PC-9 (cell line): ENCODE measurements around the gene SLC30A7. TPM values are rescaled to one million over a fixed set of nuclear protein-coding genes. Genes with fewer than 3 reads are reported as not detected.
A peak's percentile ranks its signal among the peaks of the same experiment; 100 is the strongest.

Source experiments
- BruUV-seq: library from RNA; stranded (reverse); fragments of 400-500 nt; replicated peaks from 2 replicates; lab custom pipeline; 2021; lab: Mats Ljungman, UMichigan
- CTCF ChIA-PET: fragments of 300-600 bp; sonication (Branson Sonifier 250); formaldehyde crosslinking; loops from one replicate; lab custom pipeline; 2022; ENCODE audit warnings: antibody characterized with exemption; lab: Charles Lee
- POLR2A ChIA-PET: fragments of 300-600 bp; sonication (Branson Sonifier 250); formaldehyde crosslinking; loops from one replicate; lab custom pipeline; 2022; ENCODE audit warnings: antibody characterized with exemption; ENCODE audit not compliant: unreplicated experiment; lab: Charles Lee
- DNase-seq, 2 experiments: peaks; one replicate each; pipeline versions ENCODE4 v3.0.0 to v3.0.0-alpha.2; 2015 to 2022; ENCODE audit warnings: mixed read lengths in 1 of 2
- H2AFZ ChIP-seq: fragments of 200-600 bp; sonication (generic); 2 replicates; pipeline ENCODE4 v1.8.1; 2017; ENCODE audit warnings: antibody characterized with exemption
- H3F3A ChIP-seq: fragments of 200-600 bp; sonication (generic); 2 replicates; pipeline ENCODE4 v1.8.1; 2017; ENCODE audit warnings: antibody characterized with exemption, mild to moderate bottlenecking, low read depth; ENCODE audit not compliant: insufficient read depth
- H3K27ac ChIP-seq: fragments of 200-600 bp; sonication (generic); 2 replicates; pipeline ENCODE4 v1.6.1; 2016; ENCODE audit warnings: mixed run types
- H3K27me3 ChIP-seq: fragments of 200-600 bp; sonication (generic); 2 replicates; pipeline ENCODE4 v1.6.1; 2016; ENCODE audit warnings: low read depth, mixed run types; ENCODE audit not compliant: insufficient read depth
- H3K36me3 ChIP-seq: fragments of 200-600 bp; sonication (generic); 2 replicates; pipeline ENCODE4 v1.6.1; 2016; ENCODE audit warnings: low read depth, mixed run types
- H3K4me1 ChIP-seq: fragments of 200-600 bp; sonication (generic); replicated peaks from 2 replicates; pipeline ENCODE4 v1.6.1; 2016; ENCODE audit warnings: mixed run types; ENCODE audit not compliant: insufficient read depth
- H3K4me2 ChIP-seq: fragments of 200-600 bp; sonication (generic); 2 replicates; pipeline ENCODE4 v1.6.1; 2017; ENCODE audit warnings: mixed run types
- H3K4me3 ChIP-seq: fragments of 200-600 bp; sonication (generic); 2 replicates; pipeline ENCODE4 v1.6.1; 2016; ENCODE audit warnings: mixed run types
- H3K79me2 ChIP-seq: fragments of 200-600 bp; sonication (generic); 2 replicates; pipeline ENCODE4 v1.6.1; 2017; ENCODE audit warnings: low read depth, mixed run types
- H3K9me2 ChIP-seq: fragments of 200-600 bp; sonication (generic); 2 replicates; pipeline ENCODE4 v1.8.1; 2017; ENCODE audit warnings: mild to moderate bottlenecking; ENCODE audit not compliant: insufficient read depth
- H3K9me3 ChIP-seq: fragments of 200-600 bp; sonication (generic); 2 replicates; pipeline ENCODE4 v1.8.1; 2016; ENCODE audit warnings: low read depth; ENCODE audit not compliant: insufficient read depth
- H4K20me1 ChIP-seq: fragments of 200-600 bp; sonication (generic); 2 replicates; pipeline ENCODE4 v1.8.1; 2017; ENCODE audit not compliant: insufficient read depth
- EZH2 ChIP-seq: fragments of 200-600 bp; sonication (generic); IDR thresholded peaks from 2 replicates; pipeline ENCODE4 v1.8.0; 2017; ENCODE audit warnings: antibody characterized with exemption, low read depth
- intact Hi-C: fragments of 100-400 bp; cut with micrococcal nuclease; formaldehyde crosslinking; loops from one replicate; pipeline ENCODE4 v1.10.0; 2022; ENCODE audit not compliant: unreplicated experiment
- total RNA-seq: library from RNA; stranded (reverse); gene quantifications from 2 replicates; pipeline ENCODE4 v1.2.3, GENCODE V29; 2021
- TF ChIP-seq, protein P1 (sequence below): fragments of 200-600 bp; sonication (generic); conservative IDR thresholded peaks from 2 replicates; pipeline ENCODE4 v1.6.1; 2017; ENCODE audit warnings: mixed run types, antibody characterized with exemption, mild to moderate bottlenecking, moderate library complexity

The SLC30A7 gene
- total RNA-seq, 1 experiment from 2014 or later, result 27.4 TPM

DNA sequence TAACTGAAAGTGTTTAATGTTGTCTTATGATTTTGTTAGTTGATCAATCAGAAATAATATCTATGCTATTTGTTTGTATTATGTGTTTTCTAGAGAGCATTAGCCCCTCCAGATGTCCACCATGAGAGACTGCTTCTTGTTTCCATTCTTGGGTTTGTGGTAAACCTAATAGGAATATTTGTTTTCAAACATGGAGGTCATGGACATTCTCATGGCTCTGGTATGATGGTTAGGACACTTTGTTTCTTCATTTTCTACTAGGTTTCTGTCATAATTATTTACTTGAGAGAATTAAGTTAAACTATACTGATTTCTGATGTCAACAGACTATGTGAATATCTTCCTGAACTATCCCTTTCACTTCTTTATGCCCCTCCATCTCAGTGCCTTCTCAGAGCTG is 16.1 kb downstream of the SLC30A7 start:
- peaks cover 13% of the 10 kb centered on the region; the same call in 1 of the 2 replicates for H4K20me1 ChIP-seq
- intact Hi-C loops, result no loop called here
- H3K4me2 ChIP-seq, result no peak overlapping the region
- ChIA-PET CTCF (no interaction called here), POLR2A (no interaction called here)
- H3K27me3 ChIP-seq, result no peaks in the 10 kb centered on the region
- no peak for DNase-seq
- no peak for TF ChIP-seq EZH2
- TF ChIP-seq, protein P1, sequence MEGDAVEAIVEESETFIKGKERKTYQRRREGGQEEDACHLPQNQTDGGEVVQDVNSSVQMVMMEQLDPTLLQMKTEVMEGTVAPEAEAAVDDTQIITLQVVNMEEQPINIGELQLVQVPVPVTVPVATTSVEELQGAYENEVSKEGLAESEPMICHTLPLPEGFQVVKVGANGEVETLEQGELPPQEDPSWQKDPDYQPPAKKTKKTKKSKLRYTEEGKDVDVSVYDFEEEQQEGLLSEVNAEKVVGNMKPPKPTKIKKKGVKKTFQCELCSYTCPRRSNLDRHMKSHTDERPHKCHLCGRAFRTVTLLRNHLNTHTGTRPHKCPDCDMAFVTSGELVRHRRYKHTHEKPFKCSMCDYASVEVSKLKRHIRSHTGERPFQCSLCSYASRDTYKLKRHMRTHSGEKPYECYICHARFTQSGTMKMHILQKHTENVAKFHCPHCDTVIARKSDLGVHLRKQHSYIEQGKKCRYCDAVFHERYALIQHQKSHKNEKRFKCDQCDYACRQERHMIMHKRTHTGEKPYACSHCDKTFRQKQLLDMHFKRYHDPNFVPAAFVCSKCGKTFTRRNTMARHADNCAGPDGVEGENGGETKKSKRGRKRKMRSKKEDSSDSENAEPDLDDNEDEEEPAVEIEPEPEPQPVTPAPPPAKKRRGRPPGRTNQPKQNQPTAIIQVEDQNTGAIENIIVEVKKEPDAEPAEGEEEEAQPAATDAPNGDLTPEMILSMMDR, result no peak
- H3F3A ChIP-seq, result peaks cover 4% of the 10 kb centered on the region
- H2AFZ ChIP-seq, result no peak overlapping the region
- H3K36me3 ChIP-seq, result peaks cover 77% of the 10 kb centered on the region
- H3K27ac ChIP-seq, result no peak overlapping the region
- BruUV-seq, result no TSS peak
- no peak overlapping the region for H3K4me3 ChIP-seq
- H3K4me1 ChIP-seq, result no peaks in the 10 kb centered on the region
- no peaks in the 10 kb centered on the region for H3K9me3 ChIP-seq
- no peaks in the 10 kb centered on the region for H3K9me2 ChIP-seq
- no peaks in the 10 kb centered on the region for H3K79me2 ChIP-seq

GRCh38 chr1:100921110-100921706 is 25.3 kb downstream of the SLC30A7 start:
- Histone ChIP-seq H2AFZ (no peak overlapping the region), H3K9me2 (no peaks in the 10 kb centered on the region), H3K79me2 (no peaks in the 10 kb centered on the region), H3K36me3 (peaks cover 60% of the 10 kb centered on the region), H3K27ac (no peak overlapping the region), H3F3A (peaks cover 39% of the 10 kb centered on the region), H3K4me2 (no peak overlapping the region), H3K4me3 (no peak overlapping the region), H3K4me1 (no peaks in the 10 kb centered on the region), H4K20me1 (peaks cover 25% of the 10 kb centered on the region), H3K27me3 (no peaks in the 10 kb centered on the region), H3K9me3 (no peaks in the 10 kb centered on the region)
- POLR2A ChIA-PET, result no interaction called here
- intact Hi-C loops, result loop anchor here (1.0 kb wide), 2 partner anchors 317 to 367 kb away; no protein-coding TSS in a partner anchor
- BruUV-seq, result no TSS peak
- no peak for DNase-seq
- no peak for TF ChIP-seq EZH2
- TF ChIP-seq, protein P1, result peak; percentile 95
- CTCF ChIA-PET, result interaction anchor here (0.6 kb wide), 1 partner anchor 298 kb away, joined by 3 read pairs; no protein-coding TSS in a partner anchor

GRCh38 chr1:100924212-100924611 is 28.3 kb downstream of the SLC30A7 start:
- intact Hi-C loops, result no loop called here
- Histone ChIP-seq H3K4me1 (no peaks in the 10 kb centered on the region), H3K4me3 (no peak overlapping the region), H3K79me2 (no peaks in the 10 kb centered on the region), H4K20me1 (peaks cover 22% of the 10 kb centered on the region), H3K36me3 (peaks cover 50% of the 10 kb centered on the region), H3K4me2 (no peak overlapping the region), H3K9me3 (no peaks in the 10 kb centered on the region), H3K27me3 (no peaks in the 10 kb centered on the region), H2AFZ (no peak overlapping the region), H3K9me2 (no peaks in the 10 kb centered on the region), H3F3A (peaks cover 36% of the 10 kb centered on the region), H3K27ac (no peak overlapping the region)
- ChIA-PET POLR2A (no interaction called here), CTCF (no interaction called here)
- TF ChIP-seq, protein P1, result no peak
- no peak for TF ChIP-seq EZH2
- no peak for DNase-seq
- BruUV-seq, result no TSS peak
